Vagina (tissue), 2 donors: ENCODE data around the gene ASPDH. TPM values are rescaled to one million over a fixed set of nuclear protein-coding genes. Genes with fewer than 3 reads are reported as not detected.

Source experiments
- DNase-seq, 2 donors: peaks; one replicate each; pipeline ENCODE4 v3.0.0-alpha.2; 2017; ENCODE audit errors: extremely low spot score in 2 of 2
- H3K27ac ChIP-seq: fragments of 200-600 bp; sonication (generic); one replicate; pipeline ENCODE4 v1.5.1; 2019
- H3K27me3 ChIP-seq: fragments of 200-600 bp; sonication (generic); one replicate; pipeline ENCODE4 v1.5.1; 2019
- H3K36me3 ChIP-seq, 2 donors: fragments of 200-600 bp; sonication (generic); one replicate each; pipeline ENCODE4 v1.5.1; 2017 to 2019
- H3K4me1 ChIP-seq: fragments of 200-600 bp; sonication (generic); one replicate; pipeline ENCODE4 v1.5.1; 2019
- H3K4me3 ChIP-seq, 2 donors: fragments of 200-600 bp; sonication (generic); 1 replicate in 1 of 2; 2 replicates in 1 of 2; pipeline ENCODE4 v1.5.1; 2016 to 2019
- H3K9me3 ChIP-seq: fragments of 200-600 bp; sonication (generic); one replicate; pipeline ENCODE4 v1.5.1; 2019
- POLR2A ChIP-seq, 2 donors: fragments of 450-650 bp; IDR thresholded peaks; one replicate each; pipeline ENCODE4 v1.6.1; 2017; ENCODE audit warnings: antibody characterized with exemption in 2 of 2, mild to moderate bottlenecking in 2 of 2, moderate library complexity in 2 of 2
- POLR2AphosphoS5 ChIP-seq, 2 donors: sonication (generic); formaldehyde crosslinking; IDR thresholded peaks; one replicate each; pipeline ENCODE4 v1.9.0; 2017; ENCODE audit warnings: antibody characterized with exemption in 2 of 2, mild to moderate bottlenecking in 2 of 2, low read depth in 1 of 2; ENCODE audit not compliant: insufficient read depth in 1 of 2
- intact Hi-C: fragments of 100-400 bp; cut with DNase I; formaldehyde crosslinking; loops from one replicate; pipeline ENCODE4 v1.15.1; 2023
- total RNA-seq: library from RNA; depleted of rRNA; stranded (reverse); fragments of >200 nt; gene quantifications from one replicate; pipeline ENCODE4 v1.2.3, GENCODE V29; 2016
- TF ChIP-seq, protein P1 (sequence below), 3 experiments: fragments of 450-650 bp in 2 of 3; fragments of 200-600 bp in 1 of 3; sonication (generic) in 1 of 3; IDR thresholded peaks; one replicate each; pipeline ENCODE4 v1.5.1; 2017 to 2019; ENCODE audit warnings: antibody characterized with exemption in 3 of 3, mild to moderate bottlenecking in 2 of 3, moderate library complexity in 2 of 3

ASPDH gene
- total RNA-seq, 1 donor from 2014 or later = not detected

DNA sequence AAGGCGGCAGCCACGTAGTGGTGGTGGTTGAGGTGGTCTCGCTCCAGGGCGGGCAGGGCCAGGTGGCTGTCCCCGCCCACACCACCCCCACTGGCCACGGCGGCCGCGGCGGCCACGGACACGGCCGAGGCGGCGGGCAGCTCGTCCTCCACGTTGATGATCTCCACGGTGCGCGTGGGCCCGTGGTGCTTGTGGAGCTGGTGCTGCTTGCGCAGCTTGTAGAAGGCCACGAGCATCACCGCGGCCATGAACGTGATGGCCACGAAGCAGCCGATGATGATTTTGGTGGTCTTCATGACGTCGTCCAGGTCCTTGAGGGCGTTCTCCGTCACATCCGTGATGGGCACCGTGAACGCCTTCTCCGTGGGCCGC is 4.0 kb upstream of the ASPDH start:
- intact Hi-C loops = no loop called here
- Histone ChIP-seq H3K9me3 (no peaks in the 10 kb centered on the region), H3K36me3 (no peaks in the 10 kb centered on the region), H3K27me3 (no peaks in the 10 kb centered on the region), H3K27ac (no peak overlapping the region), H3K4me3 (no peak overlapping the region), H3K4me1 (no peaks in the 10 kb centered on the region)
- TF ChIP-seq POLR2AphosphoS5 (IDR thresholded peaks at IDR 0.05; ENCODE audit: insufficient read depth in 1 of 2, low read depth in 1 of 2) (no peak), POLR2A (IDR thresholded peaks at IDR 0.05) (no peak)
- TF ChIP-seq, protein P1, sequence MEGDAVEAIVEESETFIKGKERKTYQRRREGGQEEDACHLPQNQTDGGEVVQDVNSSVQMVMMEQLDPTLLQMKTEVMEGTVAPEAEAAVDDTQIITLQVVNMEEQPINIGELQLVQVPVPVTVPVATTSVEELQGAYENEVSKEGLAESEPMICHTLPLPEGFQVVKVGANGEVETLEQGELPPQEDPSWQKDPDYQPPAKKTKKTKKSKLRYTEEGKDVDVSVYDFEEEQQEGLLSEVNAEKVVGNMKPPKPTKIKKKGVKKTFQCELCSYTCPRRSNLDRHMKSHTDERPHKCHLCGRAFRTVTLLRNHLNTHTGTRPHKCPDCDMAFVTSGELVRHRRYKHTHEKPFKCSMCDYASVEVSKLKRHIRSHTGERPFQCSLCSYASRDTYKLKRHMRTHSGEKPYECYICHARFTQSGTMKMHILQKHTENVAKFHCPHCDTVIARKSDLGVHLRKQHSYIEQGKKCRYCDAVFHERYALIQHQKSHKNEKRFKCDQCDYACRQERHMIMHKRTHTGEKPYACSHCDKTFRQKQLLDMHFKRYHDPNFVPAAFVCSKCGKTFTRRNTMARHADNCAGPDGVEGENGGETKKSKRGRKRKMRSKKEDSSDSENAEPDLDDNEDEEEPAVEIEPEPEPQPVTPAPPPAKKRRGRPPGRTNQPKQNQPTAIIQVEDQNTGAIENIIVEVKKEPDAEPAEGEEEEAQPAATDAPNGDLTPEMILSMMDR (IDR thresholded peaks at IDR 0.05) = no peak
- DNase-seq = no peak

DNA sequence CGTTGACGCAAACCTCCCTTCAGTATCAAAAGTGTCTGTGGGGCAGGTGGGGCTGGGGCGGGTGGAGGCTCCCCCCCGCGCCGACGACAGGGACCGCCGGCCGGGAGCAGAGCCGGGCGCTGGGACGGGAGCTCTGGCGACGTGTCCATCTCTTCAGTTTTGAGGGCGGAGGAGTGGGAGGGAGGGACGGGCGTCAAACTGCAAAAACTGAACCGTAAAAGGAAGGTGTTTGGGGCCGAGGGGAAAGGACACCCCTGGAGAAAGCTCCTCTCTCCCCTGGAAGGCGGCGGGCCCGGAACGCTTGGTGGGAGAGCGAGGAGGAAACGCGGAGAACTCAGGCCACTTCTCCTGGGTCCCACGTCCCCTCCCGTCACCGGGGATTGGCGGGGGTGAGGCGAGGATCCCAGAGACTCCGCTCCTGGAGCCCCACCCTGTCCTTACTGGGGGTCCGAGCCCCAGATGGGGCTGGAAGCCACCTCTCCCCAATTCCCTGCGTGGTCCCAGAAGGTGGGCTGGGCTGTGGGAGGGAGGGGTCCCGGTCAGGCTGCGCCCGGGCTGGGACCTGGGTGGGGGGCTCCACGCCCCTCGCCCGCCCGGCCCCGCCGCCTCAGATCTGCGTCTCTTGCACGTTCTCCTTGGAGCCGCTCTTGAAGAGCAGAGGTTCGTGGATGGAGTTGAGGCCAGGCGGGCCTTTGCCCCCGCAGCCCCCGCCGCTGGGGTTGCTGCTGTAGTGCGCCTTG is 3.4 kb upstream of the ASPDH start:
- TF ChIP-seq, protein P1 (IDR thresholded peaks at IDR 0.05) = no peak
- TF ChIP-seq POLR2A (IDR thresholded peaks at IDR 0.05) (no peak), POLR2AphosphoS5 (IDR thresholded peaks at IDR 0.05; ENCODE audit: insufficient read depth in 1 of 2, low read depth in 1 of 2) (no peak)
- Histone ChIP-seq H3K27ac (no peak overlapping the region), H3K4me3 (no peak overlapping the region), H3K36me3 (no peaks in the 10 kb centered on the region), H3K9me3 (no peaks in the 10 kb centered on the region), H3K4me1 (no peaks in the 10 kb centered on the region), H3K27me3 (no peaks in the 10 kb centered on the region)
- DNase-seq = no peak
- intact Hi-C loops = no loop called here

DNA sequence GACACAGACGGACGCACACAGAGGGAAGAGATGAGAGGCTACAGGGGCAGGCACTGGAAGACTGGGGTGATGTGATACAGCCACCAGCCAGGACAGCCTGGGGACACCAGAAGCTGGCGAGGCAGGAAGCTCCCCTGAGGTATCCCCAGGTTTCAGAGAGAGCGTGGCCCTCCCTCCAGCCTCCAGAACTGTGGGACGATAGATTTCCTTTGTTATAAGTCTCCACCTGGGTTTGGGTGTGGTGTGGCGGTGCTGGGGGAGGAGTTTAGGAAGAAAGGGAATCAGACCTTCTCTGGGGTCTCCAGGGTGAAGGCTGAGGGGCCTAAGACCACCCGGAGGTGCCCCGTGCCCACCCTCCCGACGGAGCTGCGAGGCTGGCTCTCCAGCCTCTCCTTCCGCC is 2.7 kb upstream of the ASPDH start:
- no peaks in the 10 kb centered on the region for H3K27me3 ChIP-seq
- H3K36me3 ChIP-seq = no peaks in the 10 kb centered on the region
- no peaks in the 10 kb centered on the region for H3K9me3 ChIP-seq
- intact Hi-C loops = no loop called here
- no peak for DNase-seq
- TF ChIP-seq, protein P1 (IDR thresholded peaks at IDR 0.05) = no peak
- TF ChIP-seq POLR2AphosphoS5 (IDR thresholded peaks at IDR 0.05; ENCODE audit: insufficient read depth in 1 of 2, low read depth in 1 of 2) (no peak), POLR2A (IDR thresholded peaks at IDR 0.05) (no peak)
- no peak overlapping the region for H3K27ac ChIP-seq
- H3K4me3 ChIP-seq = no peak overlapping the region
- H3K4me1 ChIP-seq = no peaks in the 10 kb centered on the region

DNA sequence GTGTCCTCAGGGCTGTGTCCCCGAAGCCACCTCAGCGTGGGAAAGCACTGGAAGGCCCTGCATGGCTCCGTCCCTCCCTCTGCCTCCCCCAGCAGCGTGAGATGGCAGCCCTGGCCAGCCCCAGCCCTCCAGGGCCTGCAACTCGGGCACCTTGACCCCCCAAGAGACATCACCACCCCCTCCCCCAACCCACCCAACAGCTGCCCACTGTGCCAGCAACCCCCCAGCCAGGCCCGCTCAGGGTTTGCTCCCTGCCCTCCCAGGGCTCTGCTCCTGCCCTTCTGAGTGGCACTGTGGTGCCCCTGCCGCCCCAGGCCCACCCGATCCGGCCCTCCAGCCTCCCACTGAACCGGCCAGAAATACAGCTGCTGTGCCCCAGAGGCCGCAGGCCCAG is 1.5 kb upstream of the ASPDH start:
- H3K9me3 ChIP-seq = no peaks in the 10 kb centered on the region
- DNase-seq = no peak
- H3K27me3 ChIP-seq = no peaks in the 10 kb centered on the region
- H3K4me3 ChIP-seq = no peak overlapping the region
- intact Hi-C loops = no loop called here
- H3K27ac ChIP-seq = no peak overlapping the region
- no peaks in the 10 kb centered on the region for H3K36me3 ChIP-seq
- TF ChIP-seq POLR2AphosphoS5 (IDR thresholded peaks at IDR 0.05; ENCODE audit: insufficient read depth in 1 of 2, low read depth in 1 of 2) (no peak), POLR2A (IDR thresholded peaks at IDR 0.05) (no peak)
- TF ChIP-seq, protein P1 (IDR thresholded peaks at IDR 0.05) = no peak
- H3K4me1 ChIP-seq = peaks cover 6% of the 10 kb centered on the region

DNA sequence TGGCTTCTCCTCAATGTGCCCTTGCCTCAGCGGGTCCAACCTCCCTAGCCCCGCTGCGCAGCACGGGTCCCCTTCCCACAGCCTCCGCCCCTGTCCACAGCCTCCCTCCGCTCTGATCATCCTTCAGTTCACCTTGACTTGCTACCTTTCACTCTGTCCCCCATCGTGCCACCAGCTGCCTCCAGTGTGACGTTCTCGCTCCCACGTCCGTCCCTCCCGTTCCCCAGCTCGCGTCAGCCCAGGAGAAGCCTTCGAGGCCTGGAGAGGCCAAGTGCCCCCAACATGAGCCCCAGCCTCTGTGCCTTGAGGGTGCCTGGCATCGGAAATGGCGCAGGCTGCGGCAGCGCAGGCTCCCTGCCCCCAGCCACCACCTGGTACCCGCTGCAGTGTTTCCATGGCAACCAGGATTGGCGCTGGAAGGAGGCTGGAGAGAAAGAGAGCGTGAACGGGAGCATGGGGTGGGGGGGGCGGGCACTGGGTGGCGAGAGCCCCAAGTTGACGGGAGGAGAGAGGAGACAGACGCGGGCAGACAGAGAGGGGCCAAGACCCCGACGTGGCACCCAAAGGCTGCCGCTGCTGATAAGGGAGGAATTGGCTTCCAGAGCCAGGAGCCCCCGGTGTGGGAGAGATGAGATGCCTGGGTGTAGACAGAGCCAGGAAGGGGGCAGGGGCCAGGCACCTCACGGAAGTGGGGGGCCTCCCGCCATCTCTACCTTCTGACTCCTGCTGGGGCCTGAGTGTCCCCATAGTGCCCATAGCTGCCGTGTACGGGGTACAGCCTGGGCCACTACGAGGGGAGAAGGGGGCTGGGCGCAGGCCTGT is 844 bp upstream of the ASPDH start:
- Histone ChIP-seq H3K27ac (no peak overlapping the region), H3K27me3 (no peaks in the 10 kb centered on the region), H3K9me3 (no peaks in the 10 kb centered on the region), H3K4me3 (no peak overlapping the region), H3K36me3 (no peaks in the 10 kb centered on the region), H3K4me1 (peaks cover 10% of the 10 kb centered on the region)
- TF ChIP-seq, protein P1 (IDR thresholded peaks at IDR 0.05) = no peak
- TF ChIP-seq POLR2AphosphoS5 (IDR thresholded peaks at IDR 0.05; ENCODE audit: insufficient read depth in 1 of 2, low read depth in 1 of 2) = no peak
- no peak for TF ChIP-seq POLR2A (IDR thresholded peaks at IDR 0.05)
- DNase-seq = no peak
- intact Hi-C loops = no loop called here
